ENCODE data around the gene PEX14.

The PEX14 gene

GRCh38 chr1:10519016-10519417, 44.3 kb downstream of the PEX14 start:
- Histone ChIP-seq H3K36me3 (ENCODE audit: insufficient read depth, low read length) (no peaks in the 10 kb centered on the region), H2AFZ (ENCODE audit: low read depth, low read length) (no peak overlapping the region), H3K27me3 (ENCODE audit: insufficient read depth, low read length) (no peaks in the 10 kb centered on the region), H3K4me1 (ENCODE audit: insufficient read depth, low read length) (peaks cover 13% of the 10 kb centered on the region), H3K9me3 (ENCODE audit: low read length) (no peaks in the 10 kb centered on the region), H3K4me3 (ENCODE audit: low read length) (no peak overlapping the region)

DNA sequence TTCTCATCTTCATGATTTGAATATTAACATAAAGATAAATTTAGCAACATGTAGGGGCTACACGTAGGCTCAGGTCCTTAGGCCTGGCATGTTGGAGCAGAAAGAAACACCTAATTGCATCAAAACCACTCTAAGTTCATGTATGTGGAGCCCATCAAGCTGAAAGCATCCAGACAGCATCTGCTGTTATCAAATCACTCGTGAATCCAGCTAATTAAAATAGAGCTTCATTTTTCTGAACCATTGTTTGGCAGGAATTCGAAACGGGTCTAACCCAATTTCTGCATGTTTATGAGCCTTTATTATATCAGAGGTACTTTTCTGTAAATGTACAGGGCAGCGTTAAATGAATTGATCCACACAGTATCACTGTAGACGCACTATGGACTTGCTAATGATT, 45.7 kb downstream of the PEX14 start:
- no peak overlapping the region for H3K4me3 ChIP-seq (ENCODE audit: low read length)
- peaks cover 10% of the 10 kb centered on the region for H3K4me1 ChIP-seq (ENCODE audit: insufficient read depth, low read length)
- H3K9me3 ChIP-seq (ENCODE audit: low read length), result no peaks in the 10 kb centered on the region
- H2AFZ ChIP-seq (ENCODE audit: low read depth, low read length), result no peak overlapping the region
- H3K27me3 ChIP-seq (ENCODE audit: insufficient read depth, low read length), result no peaks in the 10 kb centered on the region
- no peaks in the 10 kb centered on the region for H3K36me3 ChIP-seq (ENCODE audit: insufficient read depth, low read length)

- Histone ChIP-seq H3K4me1 (ENCODE audit: insufficient read depth, low read length) (peaks cover 10% of the 10 kb centered on the region), H3K27me3 (ENCODE audit: insufficient read depth, low read length) (no peaks in the 10 kb centered on the region), H3K9me3 (ENCODE audit: low read length) (no peaks in the 10 kb centered on the region), H3K36me3 (ENCODE audit: insufficient read depth, low read length) (no peaks in the 10 kb centered on the region), H2AFZ (ENCODE audit: low read depth, low read length) (no peak overlapping the region), H3K4me3 (ENCODE audit: low read length) (no peak overlapping the region)
Observed at GRCh38 chr1:10520952-10521351, 46.2 kb downstream of the PEX14 start.

DNA sequence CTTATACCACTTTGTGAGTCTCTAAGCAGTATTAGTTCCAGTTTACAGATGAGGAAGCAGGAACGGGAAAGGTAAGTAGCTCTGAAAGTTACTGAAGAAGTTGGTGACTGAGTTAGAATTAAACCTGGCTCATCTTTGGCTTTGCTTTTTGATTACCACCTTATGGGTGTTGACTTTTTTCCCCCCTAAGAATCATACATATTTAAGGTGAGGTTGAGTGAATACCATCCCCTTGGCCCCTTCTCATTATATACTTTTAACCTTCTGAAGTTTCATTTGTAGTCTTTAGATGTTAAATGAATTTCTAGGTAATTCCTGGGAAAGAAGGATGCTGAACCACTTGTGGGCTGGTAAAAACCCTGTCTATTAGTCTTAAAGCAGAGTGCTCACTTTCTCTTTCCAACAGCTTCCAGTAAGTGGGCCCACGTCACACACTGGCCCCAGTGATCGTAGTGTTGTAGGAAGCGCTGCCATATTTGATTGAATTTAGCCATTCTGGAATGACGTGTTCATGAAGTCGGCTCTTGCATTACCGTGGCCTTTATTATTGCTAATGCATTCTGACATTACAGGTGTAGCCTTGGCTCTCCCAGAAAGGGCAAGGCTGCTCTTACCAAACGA, 46.9 kb downstream of the PEX14 start:
- no peaks in the 10 kb centered on the region for H3K36me3 ChIP-seq (ENCODE audit: insufficient read depth, low read length)
- peaks cover 10% of the 10 kb centered on the region for H3K4me1 ChIP-seq (ENCODE audit: insufficient read depth, low read length)
- no peak overlapping the region for H2AFZ ChIP-seq (ENCODE audit: low read depth, low read length)
- H3K27me3 ChIP-seq (ENCODE audit: insufficient read depth, low read length), result no peaks in the 10 kb centered on the region
- H3K4me3 ChIP-seq (ENCODE audit: low read length), result no peak overlapping the region
- H3K9me3 ChIP-seq (ENCODE audit: low read length), result no peaks in the 10 kb centered on the region

- no peaks in the 10 kb centered on the region for H3K27me3 ChIP-seq (ENCODE audit: insufficient read depth, low read length)
- no peaks in the 10 kb centered on the region for H3K9me3 ChIP-seq (ENCODE audit: low read length)
- no peak overlapping the region for H3K4me3 ChIP-seq (ENCODE audit: low read length)
- H2AFZ ChIP-seq (ENCODE audit: low read depth, low read length), result no peak overlapping the region
- H3K36me3 ChIP-seq (ENCODE audit: insufficient read depth, low read length), result no peaks in the 10 kb centered on the region
- H3K4me1 ChIP-seq (ENCODE audit: insufficient read depth, low read length), result peaks cover 10% of the 10 kb centered on the region
Observed at GRCh38 chr1:10522322-10522860, 47.6 kb downstream of the PEX14 start.

DNA sequence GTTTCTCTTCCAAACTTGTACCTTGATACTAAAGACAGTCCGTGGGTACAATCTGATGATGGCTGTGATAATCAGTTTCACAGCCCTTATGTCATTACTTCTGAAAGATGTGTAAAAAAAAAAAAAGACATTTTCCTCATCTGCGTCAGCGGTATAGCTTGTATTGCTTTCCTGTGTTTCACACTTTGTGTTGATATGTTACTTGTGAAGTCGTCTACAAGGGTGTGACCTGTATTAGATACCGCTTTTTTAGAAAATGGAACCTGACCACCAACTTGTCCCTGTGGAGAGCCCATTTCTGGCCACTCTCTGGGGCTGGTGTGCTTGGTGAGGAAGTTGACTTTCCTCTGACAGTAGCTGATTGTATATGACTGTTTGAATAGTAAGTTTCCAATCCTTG, 50.5 kb downstream of the PEX14 start:
- H3K27me3 ChIP-seq (ENCODE audit: insufficient read depth, low read length), result no peaks in the 10 kb centered on the region
- H3K4me3 ChIP-seq (ENCODE audit: low read length), result no peak overlapping the region
- no peak overlapping the region for H2AFZ ChIP-seq (ENCODE audit: low read depth, low read length)
- no peaks in the 10 kb centered on the region for H3K9me3 ChIP-seq (ENCODE audit: low read length)
- H3K36me3 ChIP-seq (ENCODE audit: insufficient read depth, low read length), result no peaks in the 10 kb centered on the region
- H3K4me1 ChIP-seq (ENCODE audit: insufficient read depth, low read length), result peaks cover 26% of the 10 kb centered on the region

DNA sequence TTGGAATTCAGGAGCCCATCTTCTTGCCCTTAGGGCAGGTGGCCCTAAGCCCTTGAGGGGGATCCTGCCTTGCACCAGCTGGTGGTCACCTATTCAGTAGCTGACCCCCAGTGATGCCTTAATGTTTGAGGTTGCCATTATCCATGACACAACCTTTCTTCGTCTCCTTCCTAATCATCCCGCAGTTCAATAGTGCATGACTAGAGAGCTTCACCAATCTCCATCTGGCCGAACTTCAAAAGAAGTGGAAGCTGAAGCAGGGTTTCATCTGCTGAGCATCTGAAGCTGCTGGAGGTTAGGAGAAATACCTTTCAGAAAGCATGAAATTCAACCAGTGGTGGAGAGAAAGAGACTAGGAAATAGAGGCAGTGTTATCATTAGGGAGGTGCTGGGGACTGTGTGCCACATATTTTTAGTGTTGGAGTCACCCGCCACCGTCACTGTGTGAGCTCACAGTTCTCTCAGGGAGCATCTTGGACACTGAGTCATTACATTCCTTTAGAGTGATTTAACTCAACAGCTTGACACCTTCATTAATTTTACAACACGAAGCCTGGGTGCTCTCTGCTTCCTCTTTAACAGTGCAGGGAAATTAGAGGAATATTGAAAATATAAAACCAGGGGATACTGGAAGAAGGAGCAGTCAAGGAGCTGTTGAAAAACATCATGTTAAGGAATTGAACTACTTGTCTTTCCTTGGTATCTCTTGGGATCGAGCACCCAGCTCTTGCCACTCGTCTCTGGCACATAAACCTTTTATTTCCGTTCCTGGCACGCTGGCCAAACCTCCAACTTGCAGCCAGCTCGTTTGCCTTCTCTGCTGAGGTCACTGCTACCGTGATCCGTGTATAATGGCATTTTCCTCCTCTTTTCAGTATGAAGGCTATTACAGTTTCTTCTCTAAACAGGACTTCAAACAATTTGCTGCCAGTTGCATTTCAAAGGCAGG, 53.6 kb downstream of the PEX14 start:
- Histone ChIP-seq H3K9me3 (ENCODE audit: low read length) (no peaks in the 10 kb centered on the region), H3K36me3 (ENCODE audit: insufficient read depth, low read length) (no peaks in the 10 kb centered on the region), H3K27me3 (ENCODE audit: insufficient read depth, low read length) (no peaks in the 10 kb centered on the region), H3K4me1 (ENCODE audit: insufficient read depth, low read length) (peaks cover 42% of the 10 kb centered on the region), H2AFZ (ENCODE audit: low read depth, low read length) (no peak overlapping the region), H3K4me3 (ENCODE audit: low read length) (no peak overlapping the region)

DNA sequence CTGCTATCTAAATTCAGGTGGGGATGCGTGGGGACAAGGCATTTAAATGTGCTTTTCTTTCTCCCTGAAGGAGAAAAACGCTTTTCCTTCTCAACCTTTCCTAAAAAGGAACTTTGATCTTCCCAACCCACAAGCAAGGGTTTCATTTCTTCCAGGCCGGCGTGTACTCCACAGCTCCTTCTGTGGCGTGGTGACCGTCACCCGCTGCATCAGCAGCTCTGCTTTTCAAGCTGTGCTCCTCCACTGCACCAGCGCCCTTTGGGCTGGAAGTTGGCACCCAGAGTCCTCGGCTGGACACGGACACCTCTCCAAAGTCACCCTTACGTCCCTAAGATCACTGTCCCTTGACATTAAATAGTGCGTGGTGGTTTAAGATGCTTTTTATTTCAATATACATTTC, 54.3 kb downstream of the PEX14 start:
- H3K4me1 ChIP-seq (ENCODE audit: insufficient read depth, low read length), result peaks cover 42% of the 10 kb centered on the region
- no peaks in the 10 kb centered on the region for H3K27me3 ChIP-seq (ENCODE audit: insufficient read depth, low read length)
- H2AFZ ChIP-seq (ENCODE audit: low read depth, low read length), result no peak overlapping the region
- H3K36me3 ChIP-seq (ENCODE audit: insufficient read depth, low read length), result no peaks in the 10 kb centered on the region
- H3K9me3 ChIP-seq (ENCODE audit: low read length), result no peaks in the 10 kb centered on the region
- H3K4me3 ChIP-seq (ENCODE audit: low read length), result no peak overlapping the region

DNA sequence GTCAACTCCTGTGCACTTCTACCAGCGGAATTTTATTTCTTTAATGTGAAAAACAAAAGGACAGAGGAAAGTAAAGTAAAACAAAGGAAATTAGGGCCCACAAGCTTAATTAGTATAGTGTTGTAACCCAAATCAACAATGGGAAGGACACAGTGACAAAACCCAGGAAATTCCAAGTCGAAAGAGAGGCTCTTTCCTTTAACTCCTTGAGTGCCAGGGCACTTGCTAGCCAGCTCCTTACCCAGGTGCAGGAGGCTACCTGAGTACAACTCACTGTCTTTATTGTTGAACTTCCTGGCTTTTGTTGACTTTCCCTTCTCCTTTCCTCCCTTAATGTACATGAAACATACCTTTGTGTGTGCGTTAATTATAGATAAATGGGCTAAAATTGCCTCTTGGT, 55.0 kb downstream of the PEX14 start:
- H3K27me3 ChIP-seq (ENCODE audit: insufficient read depth, low read length), result no peaks in the 10 kb centered on the region
- no peaks in the 10 kb centered on the region for H3K9me3 ChIP-seq (ENCODE audit: low read length)
- no peak overlapping the region for H3K4me3 ChIP-seq (ENCODE audit: low read length)
- no peak overlapping the region for H2AFZ ChIP-seq (ENCODE audit: low read depth, low read length)
- no peaks in the 10 kb centered on the region for H3K36me3 ChIP-seq (ENCODE audit: insufficient read depth, low read length)
- H3K4me1 ChIP-seq (ENCODE audit: insufficient read depth, low read length), result peaks cover 42% of the 10 kb centered on the region

GRCh38 chr1:10530281-10530740, 55.6 kb downstream of the PEX14 start:
- Histone ChIP-seq H3K4me1 (ENCODE audit: insufficient read depth, low read length) (peaks cover 42% of the 10 kb centered on the region), H3K4me3 (ENCODE audit: low read length) (peak overlapping the region; percentile 5), H3K36me3 (ENCODE audit: insufficient read depth, low read length) (no peaks in the 10 kb centered on the region), H2AFZ (ENCODE audit: low read depth, low read length) (no peak overlapping the region), H3K9me3 (ENCODE audit: low read length) (no peaks in the 10 kb centered on the region), H3K27me3 (ENCODE audit: insufficient read depth, low read length) (no peaks in the 10 kb centered on the region)

- Histone ChIP-seq H3K36me3 (ENCODE audit: insufficient read depth, low read length) (no peaks in the 10 kb centered on the region), H3K9me3 (ENCODE audit: low read length) (no peaks in the 10 kb centered on the region), H3K4me1 (ENCODE audit: insufficient read depth, low read length) (peaks cover 42% of the 10 kb centered on the region), H2AFZ (ENCODE audit: low read depth, low read length) (no peak overlapping the region), H3K4me3 (ENCODE audit: low read length) (no peak overlapping the region), H3K27me3 (ENCODE audit: insufficient read depth, low read length) (no peaks in the 10 kb centered on the region)
Observed at GRCh38 chr1:10530756-10531495, 56.2 kb downstream of the PEX14 start.

DNA sequence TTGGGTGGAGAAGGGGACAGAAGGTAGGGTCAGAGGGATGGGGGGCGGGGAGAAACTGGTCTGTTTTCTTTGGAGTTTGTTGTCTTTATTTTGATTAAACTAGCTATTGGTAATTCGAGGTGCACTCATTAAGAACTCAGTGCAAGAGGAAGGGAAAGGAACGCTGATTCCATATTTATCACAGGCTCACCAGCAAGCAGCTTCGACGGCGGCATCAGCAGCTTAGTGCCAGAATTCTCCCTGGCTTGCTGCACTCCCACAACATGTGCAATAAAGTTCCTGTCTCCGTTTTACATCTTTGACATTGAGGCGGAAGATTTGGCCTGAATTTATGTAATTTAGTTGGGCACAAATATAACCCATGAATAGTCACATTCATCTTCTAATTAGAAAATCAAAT, 57.6 kb downstream of the PEX14 start:
- Histone ChIP-seq H2AFZ (ENCODE audit: low read depth, low read length) (no peak overlapping the region), H3K9me3 (ENCODE audit: low read length) (peaks cover under 1% of the 10 kb centered on the region), H3K36me3 (ENCODE audit: insufficient read depth, low read length) (no peaks in the 10 kb centered on the region), H3K4me3 (ENCODE audit: low read length) (no peak overlapping the region), H3K27me3 (ENCODE audit: insufficient read depth, low read length) (no peaks in the 10 kb centered on the region), H3K4me1 (ENCODE audit: insufficient read depth, low read length) (peaks cover 42% of the 10 kb centered on the region)

- Histone ChIP-seq H3K9me3 (ENCODE audit: low read length) (peaks cover 3% of the 10 kb centered on the region), H3K4me1 (ENCODE audit: insufficient read depth, low read length) (peaks cover 23% of the 10 kb centered on the region), H3K4me3 (ENCODE audit: low read length) (no peak overlapping the region), H3K27me3 (ENCODE audit: insufficient read depth, low read length) (no peaks in the 10 kb centered on the region), H2AFZ (ENCODE audit: low read depth, low read length) (no peak overlapping the region), H3K36me3 (ENCODE audit: insufficient read depth, low read length) (no peaks in the 10 kb centered on the region)
Observed at GRCh38 chr1:10534519-10534918, 59.8 kb downstream of the PEX14 start.

All from neuron (in vitro differentiated cells).